ENCODE results near the gene MEG3. TPM values are rescaled to one million over a fixed set of nuclear protein-coding genes. Genes with fewer than 3 reads are reported as not detected.

The MEG3 gene
- total RNA-seq, 1 experiment from 2014 or later = not detected

DNA sequence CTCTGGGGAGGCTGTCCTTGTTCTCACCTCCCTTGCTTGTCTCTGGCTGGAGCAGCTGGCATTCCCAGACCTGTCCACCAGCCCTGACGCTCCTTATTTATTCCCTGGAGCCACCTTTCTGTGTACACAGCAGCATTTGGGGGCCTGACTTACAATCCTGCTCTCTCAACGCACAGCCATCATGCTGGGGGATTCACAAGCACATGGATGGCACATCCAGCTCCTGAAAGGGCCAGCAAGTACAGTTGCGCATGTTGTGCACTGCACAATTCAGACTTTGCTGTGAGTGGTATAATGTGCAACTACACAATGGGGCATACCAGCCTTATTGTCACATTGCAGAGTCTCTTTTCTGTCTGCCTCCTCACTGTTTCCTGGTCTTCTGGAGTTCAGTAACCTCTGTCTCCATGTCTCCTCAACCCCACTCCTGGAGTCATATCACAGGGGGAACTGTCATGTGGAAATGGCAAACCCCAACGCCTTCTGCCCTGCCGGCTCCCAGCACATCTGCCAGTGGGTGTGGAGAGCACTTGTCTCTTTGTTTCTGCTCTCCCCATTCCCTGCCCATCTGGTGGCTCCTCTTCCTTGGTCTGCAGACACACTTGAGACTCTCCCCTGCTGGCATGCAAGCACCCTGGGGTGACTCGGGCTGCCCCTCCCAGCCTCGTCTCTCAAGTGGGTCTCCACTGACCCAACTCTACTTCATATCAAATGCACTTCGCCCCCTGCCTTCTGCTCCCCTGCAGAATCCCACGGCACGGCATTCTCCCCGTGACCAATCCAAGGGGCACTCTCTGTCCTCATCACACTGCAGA lies 41.2 kb upstream of the MEG3 start:
- Histone ChIP-seq H3K4me3 (no peak overlapping the region), H3K27me3 (ENCODE audit: insufficient read depth, low read depth) (peaks cover 43% of the 10 kb centered on the region), H3K9me3 (ENCODE audit: insufficient read depth, low read depth) (no peaks in the 10 kb centered on the region), H4K20me1 (ENCODE audit: insufficient read depth) (no peaks in the 10 kb centered on the region), H3F3A (ENCODE audit: insufficient read depth, low read depth) (no peaks in the 10 kb centered on the region), H3K27ac (no peak overlapping the region), H2AFZ (no peak overlapping the region), H3K9me2 (ENCODE audit: insufficient read depth) (no peaks in the 10 kb centered on the region), H3K36me3 (ENCODE audit: low read depth) (no peaks in the 10 kb centered on the region), H3K4me2 (no peak overlapping the region), H3K4me1 (replicated peaks; ENCODE audit: insufficient read depth) (no peaks in the 10 kb centered on the region), H3K79me2 (ENCODE audit: low read depth) (no peaks in the 10 kb centered on the region)
- no peak for TF ChIP-seq EZH2 (IDR thresholded peaks at IDR 0.05; ENCODE audit: low read depth)
- TF ChIP-seq, protein P1, sequence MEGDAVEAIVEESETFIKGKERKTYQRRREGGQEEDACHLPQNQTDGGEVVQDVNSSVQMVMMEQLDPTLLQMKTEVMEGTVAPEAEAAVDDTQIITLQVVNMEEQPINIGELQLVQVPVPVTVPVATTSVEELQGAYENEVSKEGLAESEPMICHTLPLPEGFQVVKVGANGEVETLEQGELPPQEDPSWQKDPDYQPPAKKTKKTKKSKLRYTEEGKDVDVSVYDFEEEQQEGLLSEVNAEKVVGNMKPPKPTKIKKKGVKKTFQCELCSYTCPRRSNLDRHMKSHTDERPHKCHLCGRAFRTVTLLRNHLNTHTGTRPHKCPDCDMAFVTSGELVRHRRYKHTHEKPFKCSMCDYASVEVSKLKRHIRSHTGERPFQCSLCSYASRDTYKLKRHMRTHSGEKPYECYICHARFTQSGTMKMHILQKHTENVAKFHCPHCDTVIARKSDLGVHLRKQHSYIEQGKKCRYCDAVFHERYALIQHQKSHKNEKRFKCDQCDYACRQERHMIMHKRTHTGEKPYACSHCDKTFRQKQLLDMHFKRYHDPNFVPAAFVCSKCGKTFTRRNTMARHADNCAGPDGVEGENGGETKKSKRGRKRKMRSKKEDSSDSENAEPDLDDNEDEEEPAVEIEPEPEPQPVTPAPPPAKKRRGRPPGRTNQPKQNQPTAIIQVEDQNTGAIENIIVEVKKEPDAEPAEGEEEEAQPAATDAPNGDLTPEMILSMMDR (conservative IDR thresholded peaks at IDR 0.05) = no peak
- DNase-seq = no peak
- CTCF ChIA-PET = no interaction called here
- BruUV-seq (replicated peaks) = no TSS peak
- intact Hi-C loops (cut with micrococcal nuclease; ENCODE audit: unreplicated experiment) = no loop called here
- POLR2A ChIA-PET (ENCODE audit: unreplicated experiment) = no interaction called here

DNA sequence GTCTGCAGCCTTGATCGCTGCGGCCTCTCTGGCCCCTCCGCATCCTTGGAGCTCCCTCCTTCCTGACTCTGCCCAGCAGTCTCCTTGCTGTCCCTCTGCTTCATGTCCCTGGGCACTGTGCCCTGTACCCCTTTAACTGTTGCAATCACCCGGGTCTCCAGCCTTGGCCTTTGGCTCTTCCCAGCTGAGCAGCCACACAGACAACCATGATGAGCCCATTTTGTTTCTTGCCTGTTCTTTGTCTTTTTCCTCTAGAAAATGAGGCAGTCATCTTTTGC lies 40.6 kb upstream of the MEG3 start:
- Histone ChIP-seq H3K4me3 (no peak overlapping the region), H3F3A (ENCODE audit: insufficient read depth, low read depth) (no peaks in the 10 kb centered on the region), H3K4me1 (replicated peaks; ENCODE audit: insufficient read depth) (no peaks in the 10 kb centered on the region), H3K79me2 (ENCODE audit: low read depth) (no peaks in the 10 kb centered on the region), H3K9me3 (ENCODE audit: insufficient read depth, low read depth) (no peaks in the 10 kb centered on the region), H3K27ac (no peak overlapping the region), H3K9me2 (ENCODE audit: insufficient read depth) (no peaks in the 10 kb centered on the region), H3K4me2 (no peak overlapping the region), H2AFZ (no peak overlapping the region), H4K20me1 (ENCODE audit: insufficient read depth) (no peaks in the 10 kb centered on the region), H3K27me3 (ENCODE audit: insufficient read depth, low read depth) (peaks cover 39% of the 10 kb centered on the region), H3K36me3 (ENCODE audit: low read depth) (no peaks in the 10 kb centered on the region)
- TF ChIP-seq, protein P1 (conservative IDR thresholded peaks at IDR 0.05) = no peak
- TF ChIP-seq EZH2 (IDR thresholded peaks at IDR 0.05; ENCODE audit: low read depth) = no peak
- intact Hi-C loops (cut with micrococcal nuclease; ENCODE audit: unreplicated experiment) = no loop called here
- DNase-seq = no peak
- POLR2A ChIA-PET (ENCODE audit: unreplicated experiment) = no interaction called here
- CTCF ChIA-PET = no interaction called here
- no TSS peak for BruUV-seq (replicated peaks)

DNA sequence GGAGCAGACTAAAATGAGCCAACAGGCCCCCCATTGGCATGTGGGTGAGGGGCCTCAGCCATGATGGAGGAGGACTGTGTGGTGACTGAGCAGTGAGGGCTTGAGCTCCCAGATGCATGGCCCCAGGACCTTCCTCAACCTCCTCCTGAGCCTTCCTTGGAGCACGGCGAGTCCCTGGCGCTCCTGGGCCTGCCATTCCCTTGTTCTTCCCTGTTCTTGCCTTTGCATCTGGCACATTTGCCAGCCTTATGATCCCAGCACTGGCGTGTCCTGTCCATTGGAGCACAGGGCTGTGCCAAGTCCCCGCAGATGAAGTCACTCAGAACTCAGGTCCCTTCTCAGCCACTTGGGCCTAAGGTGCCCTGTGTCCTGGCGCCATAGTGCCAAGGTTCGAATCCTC lies 40.3 kb upstream of the MEG3 start:
- H3K4me3 ChIP-seq = no peak overlapping the region
- no peaks in the 10 kb centered on the region for H3F3A ChIP-seq (ENCODE audit: insufficient read depth, low read depth)
- ChIA-PET POLR2A (ENCODE audit: unreplicated experiment) (no interaction called here), CTCF (no interaction called here)
- H3K36me3 ChIP-seq (ENCODE audit: low read depth) = no peaks in the 10 kb centered on the region
- no peak overlapping the region for H3K27ac ChIP-seq
- intact Hi-C loops (cut with micrococcal nuclease; ENCODE audit: unreplicated experiment) = no loop called here
- H3K4me2 ChIP-seq = no peak overlapping the region
- H3K9me2 ChIP-seq (ENCODE audit: insufficient read depth) = no peaks in the 10 kb centered on the region
- no peak for DNase-seq
- no peak overlapping the region for H2AFZ ChIP-seq
- no peaks in the 10 kb centered on the region for H3K9me3 ChIP-seq (ENCODE audit: insufficient read depth, low read depth)
- no peak for TF ChIP-seq EZH2 (IDR thresholded peaks at IDR 0.05; ENCODE audit: low read depth)
- TF ChIP-seq, protein P1 (conservative IDR thresholded peaks at IDR 0.05) = no peak
- no peaks in the 10 kb centered on the region for H3K4me1 ChIP-seq (replicated peaks; ENCODE audit: insufficient read depth)
- no TSS peak for BruUV-seq (replicated peaks)
- no peaks in the 10 kb centered on the region for H3K79me2 ChIP-seq (ENCODE audit: low read depth)
- H3K27me3 ChIP-seq (ENCODE audit: insufficient read depth, low read depth) = peaks cover 38% of the 10 kb centered on the region
- no peaks in the 10 kb centered on the region for H4K20me1 ChIP-seq (ENCODE audit: insufficient read depth)

Measured in PC-9 (cell line).